Liver (tissue), 9 donors: ENCODE data around the gene UNC13C. TPM values are rescaled to one million over a fixed set of nuclear protein-coding genes. Genes with fewer than 3 reads are reported as not detected.

Experiments used
- DNase-seq: peaks from one replicate; pipeline ENCODE4 v3.0.0-alpha.2; 2017; ENCODE audit warnings: low spot score
- H3K27ac ChIP-seq, 2 donors: one replicate each; pipeline ENCODE4 v1.7.0; 2013; ENCODE audit warnings: inconsistent platforms in 2 of 2, low read length in 2 of 2, control low read depth in 1 of 2, low read depth in 1 of 2, mild to moderate bottlenecking in 1 of 2
- H3K27me3 ChIP-seq, 4 donors: one replicate each; pipeline versions ENCODE4 v1.6.1 to v1.7.0; 2013; ENCODE audit warnings: low read length in 3 of 4, inconsistent platforms in 1 of 4, mild to moderate bottlenecking in 1 of 4, moderate library complexity in 1 of 4; ENCODE audit not compliant: control insufficient read depth in 4 of 4, insufficient read depth in 4 of 4
- H3K36me3 ChIP-seq, 4 donors: one replicate each; pipeline versions ENCODE4 v1.6.1 to v1.7.0; 2013; ENCODE audit warnings: low read length in 3 of 4, mild to moderate bottlenecking in 3 of 4, low read depth in 1 of 4, moderate library complexity in 1 of 4; ENCODE audit not compliant: control insufficient read depth in 4 of 4, insufficient read depth in 3 of 4
- H3K4me1 ChIP-seq, 4 donors: one replicate each; pipeline versions ENCODE4 v1.6.1 to v1.7.0; 2013; ENCODE audit warnings: low read length in 3 of 4, mild to moderate bottlenecking in 3 of 4, moderate library complexity in 1 of 4; ENCODE audit not compliant: control insufficient read depth in 4 of 4, insufficient read depth in 4 of 4
- H3K4me3 ChIP-seq, 3 donors: one replicate each; pipeline versions ENCODE4 v1.6.1 to v1.7.0; 2013; ENCODE audit warnings: low read length in 3 of 3, control low read depth in 1 of 3, low read depth in 1 of 3, mild to moderate bottlenecking in 1 of 3
- H3K9ac ChIP-seq, 2 donors: one replicate each; pipeline ENCODE4 v1.7.0; 2013; ENCODE audit warnings: low read length in 2 of 2, mild to moderate bottlenecking in 2 of 2, moderate library complexity in 2 of 2, control low read depth in 1 of 2, low read depth in 1 of 2
- H3K9me3 ChIP-seq, 4 donors: one replicate each; pipeline versions ENCODE4 v1.6.1 to v1.7.0; 2013; ENCODE audit warnings: low read length in 3 of 4; ENCODE audit not compliant: control insufficient read depth in 4 of 4
- CTCF ChIP-seq: fragments of 150-350 bp; IDR thresholded peaks from 2 replicates; pipeline ENCODE4 v1.5.1; 2017; ENCODE audit warnings: improper control_type of control experiment, low read depth, low read length; ENCODE audit not compliant: missing input control
- EGR1 ChIP-seq, 2 donors: IDR thresholded peaks; 2 replicates each; pipeline ENCODE4 v1.6.1; 2016 to 2018; ENCODE audit warnings: antibody characterized with exemption in 2 of 2, low read depth in 2 of 2
- FOXA1 ChIP-seq: IDR thresholded peaks from 2 replicates; pipeline ENCODE4 v1.6.1; 2016; ENCODE audit warnings: antibody characterized with exemption
- FOXA2 ChIP-seq: IDR thresholded peaks from 2 replicates; pipeline ENCODE4 v1.6.1; 2016; ENCODE audit warnings: antibody characterized with exemption
- GABPA ChIP-seq, 2 donors: IDR thresholded peaks in 1 of 2; conservative IDR thresholded peaks in 1 of 2; 2 replicates each; pipeline ENCODE4 v1.6.1; 2016; ENCODE audit warnings: antibody characterized with exemption in 2 of 2, mild to moderate bottlenecking in 1 of 2, moderate library complexity in 1 of 2
- HNF4A ChIP-seq, 2 donors: conservative IDR thresholded peaks; 2 replicates each; pipeline ENCODE4 v1.6.1; 2016; ENCODE audit warnings: antibody characterized with exemption in 2 of 2, mild to moderate bottlenecking in 2 of 2
- HNF4G ChIP-seq: IDR thresholded peaks from 2 replicates; pipeline ENCODE4 v1.6.1; 2016; ENCODE audit warnings: antibody characterized with exemption
- JUND ChIP-seq, 2 donors: IDR thresholded peaks; 2 replicates each; pipeline ENCODE4 v1.6.1; 2016; ENCODE audit warnings: antibody characterized with exemption in 2 of 2
- NR2F2 ChIP-seq: IDR thresholded peaks from 2 replicates; pipeline ENCODE4 v1.6.1; 2016; ENCODE audit warnings: antibody characterized with exemption
- RAD21 ChIP-seq, 2 donors: IDR thresholded peaks; 2 replicates each; pipeline ENCODE4 v1.6.1; 2016; ENCODE audit warnings: antibody characterized with exemption in 2 of 2, mild to moderate bottlenecking in 2 of 2
- REST ChIP-seq: IDR thresholded peaks from 2 replicates; pipeline ENCODE4 v1.6.1; 2016; ENCODE audit warnings: antibody characterized with exemption, mild to moderate bottlenecking
- RXRA ChIP-seq, 2 donors: IDR thresholded peaks; 2 replicates each; pipeline ENCODE4 v1.6.1; 2017 to 2018; ENCODE audit warnings: antibody characterized with exemption in 2 of 2, mild to moderate bottlenecking in 1 of 2
- SP1 ChIP-seq: IDR thresholded peaks from 2 replicates; pipeline ENCODE4 v1.6.1; 2018; ENCODE audit warnings: antibody characterized with exemption, mild to moderate bottlenecking
- TAF1 ChIP-seq: conservative IDR thresholded peaks from 2 replicates; pipeline ENCODE4 v1.6.1; 2016; ENCODE audit warnings: antibody characterized with exemption, mild to moderate bottlenecking
- YY1 ChIP-seq: IDR thresholded peaks from 2 replicates; pipeline ENCODE4 v1.6.1; 2016; ENCODE audit warnings: antibody characterized with exemption, mild to moderate bottlenecking
- ZBTB33 ChIP-seq: IDR thresholded peaks from 2 replicates; pipeline ENCODE4 v1.6.1; 2016; ENCODE audit warnings: antibody characterized with exemption
- WGBS: extraction: QIAGEN DNeasy Blood & Tissue Kit; methylation state at CpG from one replicate; pipeline ENCODE4 v1.1.7; 2013; 5-methylcytosine and 5-hydroxymethylcytosine counted together
- polyA plus RNA-seq, 2 donors: library from polyadenylated mRNA; stranded (reverse) in 1 of 2; unstranded in 1 of 2; fragments of 200-250 nt in 1 of 2; fragments of >200 nt in 1 of 2; fragmentation: Nextera tagmentation in 1 of 2; extraction: Ambion mirVana in 1 of 2; gene quantifications; one replicate each; pipeline versions ENCODE4 v1.2.1 to v1.2.3, GENCODE V29; 2013 to 2015
- total RNA-seq, 2 donors: library from RNA; depleted of rRNA; stranded (reverse); fragments of >200 nt; gene quantifications; one replicate each; pipeline ENCODE4 v1.2.3, GENCODE V29; 2014
- donor health status: healthy.
- donor health status: healthy.
- donor health status: healthy.
- donor health status: healthy.
- donor health status: healthy.

Gene UNC13C
- total and polyA plus RNA-seq, 4 donors = 0.19 TPM; not detected in 3

GRCh38 chr15:54149115-54149531 lies 170.9 kb downstream of the UNC13C start:
- Histone ChIP-seq H3K27me3 (no peaks in the 10 kb centered on the region), H3K4me3 (no peak overlapping the region), H3K9ac (no peak overlapping the region), H3K4me1 (no peaks in the 10 kb centered on the region), H3K9me3 (no peaks in the 10 kb centered on the region), H3K36me3 (peaks cover 0 to 1% (median 0%) of the 10 kb centered on the region in 4 donors), H3K27ac (no peak overlapping the region)
- TF ChIP-seq EGR1 (IDR thresholded peaks at IDR 0.05; ENCODE audit: low read depth in 2 of 2) = no peak
- TF ChIP-seq CTCF = no peak
- TF ChIP-seq FOXA2 = no peak
- no peak for TF ChIP-seq SP1
- TF ChIP-seq RAD21 (IDR thresholded peaks at IDR 0.05) = no peak
- TF ChIP-seq GABPA (IDR thresholded peaks at IDR 0.05 in 1 of 2, conservative IDR thresholded peaks at IDR 0.05 in 1 of 2) = no peak
- no peak for TF ChIP-seq RXRA (IDR thresholded peaks at IDR 0.05)
- TF ChIP-seq YY1 = no peak
- no peak for TF ChIP-seq ZBTB33
- no peak for TF ChIP-seq TAF1
- TF ChIP-seq REST = no peak
- no peak for DNase-seq
- WGBS = 64% methylated on average over 1 of the region's 1 CpG

GRCh38 chr15:54150255-54150654 lies 172.0 kb downstream of the UNC13C start:
- DNase-seq = no peak
- Histone ChIP-seq H3K9ac (no peak overlapping the region), H3K9me3 (no peaks in the 10 kb centered on the region), H3K36me3 (peaks cover 0 to 1% (median 0%) of the 10 kb centered on the region in 4 donors), H3K27me3 (no peaks in the 10 kb centered on the region), H3K4me3 (no peak overlapping the region), H3K27ac (no peak overlapping the region), H3K4me1 (no peaks in the 10 kb centered on the region)
- 70% methylated on average over 4 of the region's 4 CpGs for WGBS
- no peak for TF ChIP-seq NR2F2
- no peak for TF ChIP-seq TAF1
- TF ChIP-seq GABPA (IDR thresholded peaks at IDR 0.05 in 1 of 2, conservative IDR thresholded peaks at IDR 0.05 in 1 of 2) = no peak
- TF ChIP-seq REST = no peak
- no peak for TF ChIP-seq JUND (IDR thresholded peaks at IDR 0.05)
- no peak for TF ChIP-seq FOXA1
- no peak for TF ChIP-seq RXRA (IDR thresholded peaks at IDR 0.05)
- TF ChIP-seq HNF4A (conservative IDR thresholded peaks at IDR 0.05) = no peak
- TF ChIP-seq ZBTB33 = no peak
- TF ChIP-seq CTCF = no peak
- TF ChIP-seq HNF4G = no peak
- TF ChIP-seq SP1 = no peak
- TF ChIP-seq YY1 = no peak
